ENCODE data around the gene SLCO2A1.

GRCh38 chr3:133888726-133889340 lies 140.9 kb downstream of the SLCO2A1 start:
- TF ChIP-seq CTCF (IDR thresholded peaks at IDR 0.05): no peak
- no peak for TF ChIP-seq POLR2A (IDR thresholded peaks at IDR 0.05)
